Osteoblast (primary cell): Measurements from ENCODE around the gene DAGLB. TPM values are rescaled to one million over a fixed set of nuclear protein-coding genes. Genes with fewer than 3 reads are reported as not detected.

Experiments used
- DNase-seq: peaks from one replicate; pipeline ENCODE4 v3.0.0; 2011; ENCODE audit warnings: low spot score, mixed read lengths; ENCODE audit not compliant: insufficient read length; ENCODE audit errors: missing footprints
- H2AFZ ChIP-seq: 2 replicates; pipeline ENCODE4 v1.6.0; 2011; ENCODE audit warnings: mild to moderate bottlenecking, low read length
- H3K27ac ChIP-seq: 2 replicates; pipeline ENCODE4 v1.5.1; 2011; ENCODE audit warnings: mild to moderate bottlenecking, low read depth, low read length, moderate library complexity
- H3K27me3 ChIP-seq: 2 replicates; pipeline ENCODE4 v1.6.0; 2012; ENCODE audit warnings: mild to moderate bottlenecking, control low read depth, inconsistent platforms, low read length, moderate library complexity; ENCODE audit not compliant: insufficient read depth
- H3K36me3 ChIP-seq: 2 replicates; pipeline ENCODE4 v1.5.1; 2011; ENCODE audit warnings: mild to moderate bottlenecking, low read length, control low read depth, moderate library complexity; ENCODE audit not compliant: insufficient read depth
- H3K4me1 ChIP-seq: 2 replicates; pipeline ENCODE4 v1.5.1; 2011; ENCODE audit warnings: mild to moderate bottlenecking, low read length, control low read depth, moderate library complexity; ENCODE audit not compliant: insufficient read depth
- H3K4me2 ChIP-seq: 2 replicates; pipeline ENCODE4 v1.6.0; 2011; ENCODE audit warnings: mild to moderate bottlenecking, low read length; ENCODE audit not compliant: insufficient read depth
- H3K4me3 ChIP-seq: fragments of 200-600 bp; sonication (generic); 3 replicates; pipeline ENCODE4 v1.5.1; 2012; ENCODE audit warnings: mild to moderate bottlenecking, low read length, inconsistent platforms; ENCODE audit not compliant: insufficient read depth
- H3K79me2 ChIP-seq: 2 replicates; pipeline ENCODE4 v1.6.0; 2012; ENCODE audit warnings: mild to moderate bottlenecking, low read length, control low read depth, inconsistent platforms; ENCODE audit not compliant: insufficient read depth
- H3K9me3 ChIP-seq: 2 replicates; pipeline ENCODE4 v1.5.1; 2011; ENCODE audit warnings: low read depth, low read length, control low read depth
- H4K20me1 ChIP-seq: 2 replicates; pipeline ENCODE4 v1.6.0; 2012; ENCODE audit warnings: mild to moderate bottlenecking, low read length, control low read depth; ENCODE audit not compliant: insufficient read depth
- CTCF ChIP-seq: IDR thresholded peaks from 2 replicates; pipeline ENCODE4 v1.5.1; 2011; ENCODE audit warnings: mild to moderate bottlenecking, low read depth, low read length, moderate library complexity; ENCODE audit errors: extremely low read depth
- total RNA-seq: library from RNA; depleted of rRNA; stranded (reverse); fragments of >200 nt; gene quantifications from 2 replicates; pipeline ENCODE4 v1.2.3, GENCODE V29; 2012

Gene DAGLB
- total RNA-seq, 1 donor = 17.4 TPM

DNA sequence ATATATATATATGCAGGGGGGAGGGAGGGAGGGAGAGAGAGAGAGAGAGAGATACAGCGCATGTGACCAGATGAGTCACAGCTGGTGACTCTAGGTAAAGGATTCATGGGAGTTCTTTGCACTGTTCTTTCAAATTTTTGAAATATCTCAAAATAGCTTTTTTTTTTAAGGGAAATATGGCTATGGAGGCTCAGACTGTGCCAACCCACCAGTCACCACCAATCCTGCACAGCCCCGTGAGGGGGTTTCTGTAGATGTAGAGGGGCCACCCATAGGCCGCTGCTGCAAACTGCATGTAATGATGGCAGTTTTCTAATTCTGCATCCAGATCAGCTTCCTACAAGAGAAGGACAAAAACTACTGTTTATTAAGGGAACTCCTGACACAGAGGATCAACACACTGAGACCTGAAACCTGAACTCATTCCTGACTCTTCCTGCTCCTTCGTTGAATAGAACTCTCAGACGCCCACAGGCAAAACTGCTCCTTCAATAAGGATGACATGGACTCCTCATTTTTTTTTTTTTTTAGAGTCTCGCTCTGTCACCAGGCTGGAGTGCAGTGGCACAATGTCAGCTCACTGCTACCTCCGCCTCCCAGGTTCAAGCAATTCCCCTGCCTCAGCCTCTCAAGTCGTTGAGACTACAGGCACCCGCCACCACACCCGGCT is 17.3 kb downstream of the DAGLB start:
- no peaks in the 10 kb centered on the region for H3K9me3 ChIP-seq

GRCh38 chr7:6425948-6426347 is 21.8 kb downstream of the DAGLB start:
- Histone ChIP-seq H2AFZ (no peak overlapping the region), H3K36me3 (peaks cover 68% of the 10 kb centered on the region), H3K27me3 (no peaks in the 10 kb centered on the region), H3K27ac (no peak overlapping the region), H3K79me2 (peaks cover 14% of the 10 kb centered on the region), H3K4me2 (no peak overlapping the region), H3K4me1 (peaks cover 4% of the 10 kb centered on the region), H3K4me3 (no peak overlapping the region), H4K20me1 (no peaks in the 10 kb centered on the region), H3K9me3 (no peaks in the 10 kb centered on the region)
- no peak for TF ChIP-seq CTCF
- DNase-seq = peak; percentile 39

More for the DNA sequence above, 17.3 kb downstream of the DAGLB start:
- H3K27ac ChIP-seq = peak overlapping the region; percentile 7
- peaks cover 21% of the 10 kb centered on the region for H4K20me1 ChIP-seq
- no peaks in the 10 kb centered on the region for H3K27me3 ChIP-seq
- TF ChIP-seq CTCF = peak; percentile 20
- H2AFZ ChIP-seq = no peak overlapping the region
- no peak overlapping the region for H3K4me3 ChIP-seq
- H3K4me1 ChIP-seq = peaks cover 5% of the 10 kb centered on the region
- H3K36me3 ChIP-seq = peaks cover 76% of the 10 kb centered on the region
- peaks cover 50% of the 10 kb centered on the region for H3K79me2 ChIP-seq
- DNase-seq = peak; percentile 92
- H3K4me2 ChIP-seq = no peak overlapping the region

GRCh38 chr7:6423942-6424701 is 23.6 kb downstream of the DAGLB start:
- Histone ChIP-seq H3K79me2 (peaks cover 6% of the 10 kb centered on the region), H4K20me1 (no peaks in the 10 kb centered on the region), H3K9me3 (no peaks in the 10 kb centered on the region), H3K4me3 (no peak overlapping the region), H3K4me2 (no peak overlapping the region), H3K27me3 (no peaks in the 10 kb centered on the region), H2AFZ (no peak overlapping the region), H3K36me3 (peaks cover 70% of the 10 kb centered on the region), H3K27ac (no peak overlapping the region), H3K4me1 (peaks cover 7% of the 10 kb centered on the region)
- no peak for TF ChIP-seq CTCF
- DNase-seq = peak; percentile 95
